ENCODE measurements around the gene HIGD1B.

- TF ChIP-seq SATB2 (CRISPR knock-in tag; IDR thresholded peaks at IDR 0.05) = no peak
- no peak for TF ChIP-seq HHEX (CRISPR knock-in tag; IDR thresholded peaks at IDR 0.05)
Observed at GRCh38 chr17:44848257-44848795, 643 bp downstream of the HIGD1B start.

All from HepG2 (cell line).